ENCODE measurements around the gene VNN1. TPM values are rescaled to one million over a fixed set of nuclear protein-coding genes. Genes with fewer than 3 reads are reported as not detected.

The VNN1 gene
- total and polyA plus RNA-seq, 8 donors = 0.25 to 10.0 (median 0.49) TPM

GRCh38 chr6:132703936-132704335, 9.9 kb downstream of the VNN1 start:
- DNase-seq (no peak), ATAC-seq (no peak)
- no peaks in the 10 kb centered on the region for H3K27me3 ChIP-seq
- H3K27ac ChIP-seq = no peak overlapping the region
- peaks cover 0 to 8% of the 10 kb centered on the region in 2 donors for H3K4me1 ChIP-seq
- no peak overlapping the region for H3K4me3 ChIP-seq
- no peak for TF ChIP-seq CTCF (IDR thresholded peaks at IDR 0.05)
- intact Hi-C loops (cut with DNase I) = no loop called here
- H3K9me3 ChIP-seq = peaks cover 0 to 11% of the 10 kb centered on the region in 2 donors
- H3K36me3 ChIP-seq = no peaks in the 10 kb centered on the region

- Histone ChIP-seq H3K9me3 (peaks cover 0 to 17% of the 10 kb centered on the region in 2 donors), H3K4me1 (no peaks in the 10 kb centered on the region), H3K27ac (no peak overlapping the region), H3K36me3 (no peaks in the 10 kb centered on the region), H3K4me3 (no peak overlapping the region), H3K27me3 (no peaks in the 10 kb centered on the region)
- ATAC-seq = no peak
- DNase-seq = no peak
- intact Hi-C loops (cut with DNase I) = no loop called here
- TF ChIP-seq CTCF (IDR thresholded peaks at IDR 0.05) = no peak
Measured at GRCh38 chr6:132698608-132699007, 15.2 kb downstream of the VNN1 start.

- Histone ChIP-seq H3K27me3 (no peaks in the 10 kb centered on the region), H3K4me1 (no peaks in the 10 kb centered on the region), H3K36me3 (peaks cover 0 to 7% of the 10 kb centered on the region in 2 donors), H3K9me3 (peaks cover 0 to 17% of the 10 kb centered on the region in 2 donors), H3K4me3 (no peak overlapping the region), H3K27ac (no peak overlapping the region)
- no peak for TF ChIP-seq CTCF (IDR thresholded peaks at IDR 0.05)
- ATAC-seq (no peak), DNase-seq (no peak)
- intact Hi-C loops (cut with DNase I) = no loop called here
Measured at GRCh38 chr6:132695773-132696172, 18.1 kb downstream of the VNN1 start.

GRCh38 chr6:132693478-132693877, 20.4 kb downstream of the VNN1 start:
- Histone ChIP-seq H3K36me3 (peaks cover 0 to 10% of the 10 kb centered on the region in 2 donors), H3K4me3 (no peak overlapping the region), H3K4me1 (no peaks in the 10 kb centered on the region), H3K27me3 (no peaks in the 10 kb centered on the region), H3K27ac (no peak overlapping the region), H3K9me3 (peaks cover 0 to 17% of the 10 kb centered on the region in 2 donors)
- intact Hi-C loops (cut with DNase I) = no loop called here
- DNase-seq (no peak), ATAC-seq (no peak)
- TF ChIP-seq CTCF (IDR thresholded peaks at IDR 0.05) = no peak

- H3K36me3 ChIP-seq = peaks cover 0 to 10% of the 10 kb centered on the region in 2 donors
- no peak for TF ChIP-seq CTCF (IDR thresholded peaks at IDR 0.05)
- ATAC-seq (peak; percentile 69), DNase-seq (no peak)
- peaks cover 0 to 9% of the 10 kb centered on the region in 2 donors for H3K4me1 ChIP-seq
- no peak overlapping the region for H3K4me3 ChIP-seq
- no peak overlapping the region for H3K27ac ChIP-seq
- intact Hi-C loops (cut with DNase I) = no loop called here
- H3K27me3 ChIP-seq = no peaks in the 10 kb centered on the region
- H3K9me3 ChIP-seq = peaks cover 0 to 2% of the 10 kb centered on the region in 2 donors
Measured at GRCh38 chr6:132690678-132691077, 23.2 kb downstream of the VNN1 start.

All from left lung (tissue), 10 donors.